A673 (cell line): ENCODE results near the gene AIF1. TPM values are rescaled to one million over a fixed set of nuclear protein-coding genes. Genes with fewer than 3 reads are reported as not detected.

Experiments used
- BruUV-seq: library from RNA; stranded (reverse); fragments of 400-500 nt; replicated peaks from 2 replicates; lab custom pipeline; 2021; lab: Mats Ljungman, UMichigan
- CTCF ChIA-PET: fragments of 300-600 bp; sonication (Branson Sonifier 250); formaldehyde crosslinking; loops from one replicate; lab custom pipeline; 2022; ENCODE audit warnings: antibody characterized with exemption; lab: Charles Lee
- POLR2A ChIA-PET: fragments of 300-600 bp; sonication (Branson Sonifier 250); formaldehyde crosslinking; loops from one replicate; lab custom pipeline; 2022; ENCODE audit warnings: antibody characterized with exemption; ENCODE audit not compliant: low non-redundant PET; lab: Charles Lee
- DNase-seq: peaks from one replicate; pipeline ENCODE4 v3.0.0-alpha.2; 2015; ENCODE audit warnings: low spot score
- H3K27ac ChIP-seq: fragments of 200-600 bp; sonication (generic); 2 replicates; pipeline ENCODE4 v1.5.1; 2016; ENCODE audit warnings: mixed run types, low read depth, mild to moderate bottlenecking, mixed read lengths, antibody characterized with exemption, low read length; ENCODE audit not compliant: poor library complexity, severe bottlenecking
- H3K27me3 ChIP-seq: fragments of 200-600 bp; sonication (generic); replicated peaks from 2 replicates; pipeline ENCODE4 v1.6.1; 2017; ENCODE audit warnings: mixed run types, low read depth, mild to moderate bottlenecking, mixed read lengths, antibody characterized with exemption, low read length; ENCODE audit not compliant: insufficient read depth, poor library complexity
- H3K36me3 ChIP-seq: fragments of 200-600 bp; sonication (generic); 2 replicates; pipeline ENCODE4 v1.6.1; 2016; ENCODE audit warnings: mixed run types, mild to moderate bottlenecking, mixed read lengths, antibody characterized with exemption, low read length; ENCODE audit not compliant: insufficient read depth, poor library complexity, severe bottlenecking
- H3K4me1 ChIP-seq: fragments of 200-600 bp; sonication (generic); 2 replicates; pipeline ENCODE4 v1.6.1; 2017; ENCODE audit warnings: mixed run types, mild to moderate bottlenecking, mixed read lengths, antibody characterized with exemption, low read length; ENCODE audit not compliant: insufficient read depth, poor library complexity, severe bottlenecking
- H3K4me3 ChIP-seq: fragments of 200-600 bp; sonication (generic); 2 replicates; pipeline ENCODE4 v1.5.1; 2016; ENCODE audit warnings: low read depth, mixed run types, mild to moderate bottlenecking, mixed read lengths, low read length; ENCODE audit not compliant: poor library complexity, severe bottlenecking
- H3K9me3 ChIP-seq: fragments of 200-600 bp; sonication (generic); 2 replicates; pipeline ENCODE4 v1.6.1; 2016; ENCODE audit warnings: mixed run types, low read depth, mild to moderate bottlenecking, mixed read lengths, antibody characterized with exemption, low read length; ENCODE audit not compliant: poor library complexity, severe bottlenecking
- CTCF ChIP-seq: fragments of 300-800, 200-600 bp; sonication (generic); conservative IDR thresholded peaks from 2 replicates; pipeline ENCODE4 v1.5.1; 2017; ENCODE audit warnings: low read depth, mild to moderate bottlenecking, antibody characterized with exemption, low read length, moderate library complexity, mixed read lengths
- EZH2 ChIP-seq: fragments of 200-600 bp; sonication (generic); IDR thresholded peaks from 2 replicates; pipeline ENCODE4 v1.6.1; 2017; ENCODE audit warnings: borderline replicate concordance, low read depth, mild to moderate bottlenecking, mixed read lengths, antibody characterized with exemption, low read length; ENCODE audit not compliant: poor library complexity, severe bottlenecking
- intact Hi-C: fragments of 100-400 bp; cut with micrococcal nuclease; formaldehyde crosslinking; loops from one replicate; pipeline ENCODE4 v1.10.0; 2022; ENCODE audit not compliant: unreplicated experiment
- total RNA-seq: library from RNA; stranded (reverse); gene quantifications from 2 replicates; pipeline ENCODE4 v1.2.3, GENCODE V29; 2021

The AIF1 gene
- total RNA-seq, 1 experiment from 2014 or later, result 0.64 TPM

DNA sequence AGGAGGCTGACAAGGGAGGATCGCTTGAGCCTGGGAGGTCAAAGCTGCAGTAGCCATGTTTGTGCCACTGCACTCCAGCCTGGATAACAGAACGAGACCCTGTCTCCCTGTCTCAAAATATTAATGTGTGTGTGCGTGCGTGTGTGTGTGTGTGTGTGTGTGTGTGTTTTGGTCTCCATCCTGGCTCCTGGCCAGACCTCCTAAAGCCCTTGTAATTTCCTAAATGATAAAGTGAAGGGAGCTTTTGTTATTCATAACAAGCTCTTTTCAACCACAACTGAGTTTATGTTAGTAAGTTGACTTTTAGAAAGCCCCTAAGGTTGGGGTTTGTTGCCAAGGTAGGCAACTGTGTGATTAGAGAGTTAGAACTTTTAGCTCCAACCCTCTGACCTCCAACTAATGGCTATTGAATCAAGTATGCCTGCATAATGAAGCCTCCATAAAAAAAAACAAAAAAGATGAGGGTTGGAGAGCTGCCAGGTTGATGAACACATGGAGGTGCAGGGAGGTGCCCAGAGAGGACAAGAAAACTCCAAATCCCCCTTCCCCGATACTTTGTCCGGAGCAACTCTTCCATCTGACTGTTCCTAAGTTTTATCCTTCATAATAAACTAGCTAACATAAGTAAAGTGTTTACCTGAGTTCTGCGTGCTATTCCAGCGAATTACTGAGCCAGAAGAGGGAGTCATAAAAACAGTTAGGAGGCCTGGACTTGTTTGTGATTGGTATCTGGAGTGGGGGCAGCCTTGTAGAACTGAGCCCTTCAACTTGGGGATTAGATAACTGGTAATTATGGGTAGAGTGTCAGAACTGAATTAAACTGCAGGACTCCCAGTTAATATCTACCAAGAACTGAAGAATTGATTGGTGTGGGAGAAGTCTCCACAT is 5.3 kb upstream of the AIF1 start:
- intact Hi-C loops, result no loop called here
- ChIA-PET CTCF (interaction anchor here (1.9 kb wide), 1 partner anchor 11 kb away, joined by 4 read pairs; no protein-coding TSS in a partner anchor), POLR2A (interaction anchor here (0.6 kb wide), 1 partner anchor 1001 kb away, joined by 7 read pairs; no protein-coding TSS in a partner anchor)
- H3K4me1 ChIP-seq, result peaks cover 2% of the 10 kb centered on the region
- no peaks in the 10 kb centered on the region for H3K9me3 ChIP-seq
- H3K27me3 ChIP-seq, result no peaks in the 10 kb centered on the region
- H3K4me3 ChIP-seq, result no peak overlapping the region
- no TSS peak for BruUV-seq
- no peaks in the 10 kb centered on the region for H3K36me3 ChIP-seq
- H3K27ac ChIP-seq, result no peak overlapping the region
- DNase-seq, result no peak
- no peak for TF ChIP-seq EZH2
- no peak for TF ChIP-seq CTCF

DNA sequence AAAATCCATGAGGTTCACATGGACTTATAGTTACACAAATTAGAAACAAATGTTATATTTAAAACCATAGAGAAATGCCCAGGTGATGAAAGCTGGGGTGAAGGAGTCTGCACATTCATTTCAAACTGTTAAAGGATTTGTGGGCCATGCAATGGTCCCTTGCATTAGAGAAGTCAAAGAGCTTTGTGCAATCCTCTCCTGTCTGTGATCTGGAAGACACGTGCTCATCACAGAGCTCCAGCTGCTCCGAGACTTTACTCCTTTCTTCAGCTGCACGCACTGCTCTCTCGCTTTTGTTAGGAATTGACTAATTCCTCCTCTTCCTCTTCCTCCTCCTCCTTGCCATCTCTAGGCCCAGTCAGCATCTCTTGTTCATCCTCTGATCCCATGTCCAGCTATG is 4.1 kb upstream of the AIF1 start:
- BruUV-seq, result no TSS peak
- Histone ChIP-seq H3K4me1 (peaks cover 11% of the 10 kb centered on the region), H3K36me3 (no peaks in the 10 kb centered on the region), H3K27me3 (no peaks in the 10 kb centered on the region), H3K27ac (no peak overlapping the region), H3K9me3 (no peaks in the 10 kb centered on the region), H3K4me3 (no peak overlapping the region)
- no peak for DNase-seq
- TF ChIP-seq EZH2 (no peak), CTCF (no peak)
- ChIA-PET CTCF (interaction anchor here (0.7 kb wide), 1 partner anchor 77 kb away, joined by 4 read pairs; no protein-coding TSS in a partner anchor), POLR2A (no interaction called here)
- intact Hi-C loops, result no loop called here

GRCh38 chr6:31614075-31614619 is 887 bp upstream of the AIF1 start:
- Histone ChIP-seq H3K9me3 (no peaks in the 10 kb centered on the region), H3K27me3 (no peaks in the 10 kb centered on the region), H3K4me1 (peaks cover 11% of the 10 kb centered on the region), H3K27ac (peak overlapping the region; percentile 14), H3K4me3 (no peak overlapping the region), H3K36me3 (no peaks in the 10 kb centered on the region)
- CTCF ChIA-PET, result no interaction called here
- TF ChIP-seq CTCF, result no peak
- DNase-seq, result no peak
- POLR2A ChIA-PET, result no interaction called here
- intact Hi-C loops, result no loop called here
- no TSS peak for BruUV-seq
